Measurements from ENCODE around the gene RAB36.

RAB36 gene

GRCh38 chr22:23184100-23184763, 39.0 kb downstream of the RAB36 start:
- no peak for DNase-seq

GRCh38 chr22:23184764-23185113, 39.5 kb downstream of the RAB36 start:
- DNase-seq: no peak

GRCh38 chr22:23187211-23187610, 41.9 kb downstream of the RAB36 start:
- DNase-seq: no peak

- no peak for DNase-seq
These were observed 42.8 kb downstream of the RAB36 start for GRCh38 chr22:23187871-23188700.

- no peak for DNase-seq
These were observed 45.2 kb downstream of the RAB36 start for GRCh38 chr22:23190526-23190925.

- DNase-seq: no peak
These were observed 46.9 kb downstream of the RAB36 start for GRCh38 chr22:23192133-23192532.

- no peak for DNase-seq
These were observed 47.3 kb downstream of the RAB36 start for GRCh38 chr22:23192558-23192957.

GRCh38 chr22:23193196-23193827, 48.0 kb downstream of the RAB36 start:
- no peak for DNase-seq

GRCh38 chr22:23193882-23194281, 48.6 kb downstream of the RAB36 start:
- DNase-seq: no peak

- no peak for DNase-seq
These were observed 50.9 kb downstream of the RAB36 start for GRCh38 chr22:23196165-23196564.

GRCh38 chr22:23197836-23198235, 52.6 kb downstream of the RAB36 start:
- no peak for DNase-seq

- DNase-seq: no peak
These were observed 53.9 kb downstream of the RAB36 start for GRCh38 chr22:23199159-23199558.

- DNase-seq: no peak
These were observed 55.6 kb downstream of the RAB36 start for GRCh38 chr22:23200898-23201297.

- no peak for DNase-seq
These were observed 57.7 kb downstream of the RAB36 start for GRCh38 chr22:23202812-23203451.

GRCh38 chr22:23203452-23204124, 58.3 kb downstream of the RAB36 start:
- no peak for DNase-seq

- no peak for DNase-seq
These were observed 58.8 kb downstream of the RAB36 start for GRCh38 chr22:23204125-23204488.

GRCh38 chr22:23204541-23205157, 59.4 kb downstream of the RAB36 start:
- DNase-seq: no peak

GRCh38 chr22:23205339-23206049, 60.2 kb downstream of the RAB36 start:
- DNase-seq: no peak

- no peak for DNase-seq
These were observed 61.6 kb downstream of the RAB36 start for GRCh38 chr22:23206915-23207314.

- DNase-seq: no peak
These were observed 62.6 kb downstream of the RAB36 start for GRCh38 chr22:23207729-23208393.

GRCh38 chr22:23210428-23211170, 65.3 kb downstream of the RAB36 start:
- no peak for DNase-seq

Data from activated CD4-positive, alpha-beta T cell treated with anti-CD3 and anti-CD28 coated beads, Interleukin-2, amount 50 U/mL, for 48 hours (primary cell).